ENCODE measurements around the gene TTC7B.

TTC7B gene

GRCh38 chr14:90538095-90538494 is 278.1 kb downstream of the TTC7B start:
- Histone ChIP-seq H3K27me3 (ENCODE audit: control insufficient read depth in 5 of 5, insufficient read depth in 4 of 5, low read length in 5 of 5) (no peaks in the 10 kb centered on the region), H3K27ac (ENCODE audit: low read depth, low read length) (no peak overlapping the region), H3K4me3 (ENCODE audit: low read depth in 1 of 5, low read length in 5 of 5) (no peak overlapping the region), H3K9me3 (ENCODE audit: control insufficient read depth in 5 of 5, low read length in 5 of 5) (no peaks in the 10 kb centered on the region), H3K9ac (ENCODE audit: low read length in 5 of 5) (no peak overlapping the region), H3K36me3 (ENCODE audit: control insufficient read depth in 5 of 5, insufficient read depth in 5 of 5, low read length in 5 of 5) (peaks cover 0 to 31% (median 20%) of the 10 kb centered on the region in 5 donors), H3K4me1 (ENCODE audit: control insufficient read depth in 5 of 5, insufficient read depth in 5 of 5, low read length in 5 of 5) (peaks cover 2 to 45% (median 27%) of the 10 kb centered on the region in 5 donors)

- Histone ChIP-seq H3K27ac (ENCODE audit: low read depth, low read length) (peak overlapping the region; percentile 68), H3K9ac (ENCODE audit: low read length in 5 of 5) (peak overlapping the region in 1 of 5 donors; percentile 40), H3K27me3 (ENCODE audit: control insufficient read depth in 5 of 5, insufficient read depth in 4 of 5, low read length in 5 of 5) (no peaks in the 10 kb centered on the region), H3K4me3 (ENCODE audit: low read depth in 1 of 5, low read length in 5 of 5) (peak overlapping the region in 1 of 5 donors; percentile 1), H3K9me3 (ENCODE audit: control insufficient read depth in 5 of 5, low read length in 5 of 5) (no peaks in the 10 kb centered on the region), H3K4me1 (ENCODE audit: control insufficient read depth in 5 of 5, insufficient read depth in 5 of 5, low read length in 5 of 5) (peaks cover 2 to 51% (median 29%) of the 10 kb centered on the region in 5 donors), H3K36me3 (ENCODE audit: control insufficient read depth in 5 of 5, insufficient read depth in 5 of 5, low read length in 5 of 5) (peaks cover 0 to 31% (median 20%) of the 10 kb centered on the region in 5 donors)
These were observed 279.6 kb downstream of the TTC7B start for GRCh38 chr14:90536511-90537191.

- peaks cover 2 to 51% (median 29%) of the 10 kb centered on the region in 5 donors for H3K4me1 ChIP-seq (ENCODE audit: control insufficient read depth in 5 of 5, insufficient read depth in 5 of 5, low read length in 5 of 5)
- peak overlapping the region in 1 of 5 donors; percentile 1 for H3K4me3 ChIP-seq (ENCODE audit: low read depth in 1 of 5, low read length in 5 of 5)
- peaks cover 0 to 27% (median 16%) of the 10 kb centered on the region in 5 donors for H3K36me3 ChIP-seq (ENCODE audit: control insufficient read depth in 5 of 5, insufficient read depth in 5 of 5, low read length in 5 of 5)
- no peaks in the 10 kb centered on the region for H3K9me3 ChIP-seq (ENCODE audit: control insufficient read depth in 5 of 5, low read length in 5 of 5)
- H3K27me3 ChIP-seq (ENCODE audit: control insufficient read depth in 5 of 5, insufficient read depth in 4 of 5, low read length in 5 of 5): no peaks in the 10 kb centered on the region
- H3K9ac ChIP-seq (ENCODE audit: low read length in 5 of 5): peak overlapping the region in 1 of 5 donors; percentile 40
- peak overlapping the region; percentile 68 for H3K27ac ChIP-seq (ENCODE audit: low read depth, low read length)
These were observed 280.1 kb downstream of the TTC7B start for GRCh38 chr14:90536092-90536491.

GRCh38 chr14:90535556-90536090 is 280.6 kb downstream of the TTC7B start:
- Histone ChIP-seq H3K27me3 (ENCODE audit: control insufficient read depth in 5 of 5, insufficient read depth in 4 of 5, low read length in 5 of 5) (no peaks in the 10 kb centered on the region), H3K36me3 (ENCODE audit: control insufficient read depth in 5 of 5, insufficient read depth in 5 of 5, low read length in 5 of 5) (peaks cover 0 to 22% (median 13%) of the 10 kb centered on the region in 5 donors), H3K9me3 (ENCODE audit: control insufficient read depth in 5 of 5, low read length in 5 of 5) (no peaks in the 10 kb centered on the region), H3K4me3 (ENCODE audit: low read depth in 1 of 5, low read length in 5 of 5) (peak overlapping the region in 1 of 5 donors; percentile 23), H3K9ac (ENCODE audit: low read length in 5 of 5) (peak overlapping the region in 1 of 5 donors; percentile 5), H3K27ac (ENCODE audit: low read depth, low read length) (peak overlapping the region; percentile 68), H3K4me1 (ENCODE audit: control insufficient read depth in 5 of 5, insufficient read depth in 5 of 5, low read length in 5 of 5) (peaks cover 2 to 51% (median 29%) of the 10 kb centered on the region in 5 donors)

- Histone ChIP-seq H3K9ac (ENCODE audit: low read length in 5 of 5) (no peak overlapping the region), H3K4me3 (ENCODE audit: low read depth in 1 of 5, low read length in 5 of 5) (peak overlapping the region in 1 of 5 donors; percentile 23), H3K9me3 (ENCODE audit: control insufficient read depth in 5 of 5, low read length in 5 of 5) (no peaks in the 10 kb centered on the region), H3K4me1 (ENCODE audit: control insufficient read depth in 5 of 5, insufficient read depth in 5 of 5, low read length in 5 of 5) (peaks cover 2 to 51% (median 29%) of the 10 kb centered on the region in 5 donors), H3K36me3 (ENCODE audit: control insufficient read depth in 5 of 5, insufficient read depth in 5 of 5, low read length in 5 of 5) (peaks cover 0 to 21% (median 11%) of the 10 kb centered on the region in 5 donors), H3K27me3 (ENCODE audit: control insufficient read depth in 5 of 5, insufficient read depth in 4 of 5, low read length in 5 of 5) (no peaks in the 10 kb centered on the region), H3K27ac (ENCODE audit: low read depth, low read length) (peak overlapping the region; percentile 68)
These were observed 281.2 kb downstream of the TTC7B start for GRCh38 chr14:90534838-90535555.

- Histone ChIP-seq H3K27ac (ENCODE audit: low read depth, low read length) (peak overlapping the region; percentile 68), H3K9me3 (ENCODE audit: control insufficient read depth in 5 of 5, low read length in 5 of 5) (no peaks in the 10 kb centered on the region), H3K27me3 (ENCODE audit: control insufficient read depth in 5 of 5, insufficient read depth in 4 of 5, low read length in 5 of 5) (no peaks in the 10 kb centered on the region), H3K36me3 (ENCODE audit: control insufficient read depth in 5 of 5, insufficient read depth in 5 of 5, low read length in 5 of 5) (peaks cover 0 to 14% (median 3%) of the 10 kb centered on the region in 5 donors), H3K4me3 (ENCODE audit: low read depth in 1 of 5, low read length in 5 of 5) (no peak overlapping the region), H3K9ac (ENCODE audit: low read length in 5 of 5) (no peak overlapping the region), H3K4me1 (ENCODE audit: control insufficient read depth in 5 of 5, insufficient read depth in 5 of 5, low read length in 5 of 5) (peaks cover 2 to 51% (median 29%) of the 10 kb centered on the region in 5 donors)
These were observed 282.0 kb downstream of the TTC7B start for GRCh38 chr14:90534091-90534837.

GRCh38 chr14:90533591-90534021 is 282.6 kb downstream of the TTC7B start:
- H3K27ac ChIP-seq (ENCODE audit: low read depth, low read length): peak overlapping the region; percentile 68
- peaks cover 2 to 51% (median 29%) of the 10 kb centered on the region in 5 donors for H3K4me1 ChIP-seq (ENCODE audit: control insufficient read depth in 5 of 5, insufficient read depth in 5 of 5, low read length in 5 of 5)
- H3K27me3 ChIP-seq (ENCODE audit: control insufficient read depth in 5 of 5, insufficient read depth in 4 of 5, low read length in 5 of 5): no peaks in the 10 kb centered on the region
- H3K9me3 ChIP-seq (ENCODE audit: control insufficient read depth in 5 of 5, low read length in 5 of 5): no peaks in the 10 kb centered on the region
- H3K36me3 ChIP-seq (ENCODE audit: control insufficient read depth in 5 of 5, insufficient read depth in 5 of 5, low read length in 5 of 5): peaks cover 0 to 9% (median 0%) of the 10 kb centered on the region in 5 donors
- H3K4me3 ChIP-seq (ENCODE audit: low read depth in 1 of 5, low read length in 5 of 5): peak overlapping the region in 1 of 5 donors; percentile 16
- peak overlapping the region in 1 of 5 donors; percentile 35 for H3K9ac ChIP-seq (ENCODE audit: low read length in 5 of 5)

GRCh38 chr14:90532826-90533525 is 283.3 kb downstream of the TTC7B start:
- H3K4me3 ChIP-seq (ENCODE audit: low read depth in 1 of 5, low read length in 5 of 5): no peak overlapping the region
- no peaks in the 10 kb centered on the region for H3K27me3 ChIP-seq (ENCODE audit: control insufficient read depth in 5 of 5, insufficient read depth in 4 of 5, low read length in 5 of 5)
- no peak overlapping the region for H3K9ac ChIP-seq (ENCODE audit: low read length in 5 of 5)
- H3K27ac ChIP-seq (ENCODE audit: low read depth, low read length): peak overlapping the region; percentile 23
- peaks cover 0 to 6% (median 0%) of the 10 kb centered on the region in 5 donors for H3K36me3 ChIP-seq (ENCODE audit: control insufficient read depth in 5 of 5, insufficient read depth in 5 of 5, low read length in 5 of 5)
- peaks cover 2 to 51% (median 29%) of the 10 kb centered on the region in 5 donors for H3K4me1 ChIP-seq (ENCODE audit: control insufficient read depth in 5 of 5, insufficient read depth in 5 of 5, low read length in 5 of 5)
- no peaks in the 10 kb centered on the region for H3K9me3 ChIP-seq (ENCODE audit: control insufficient read depth in 5 of 5, low read length in 5 of 5)

- H3K27me3 ChIP-seq (ENCODE audit: control insufficient read depth in 5 of 5, insufficient read depth in 4 of 5, low read length in 5 of 5): no peaks in the 10 kb centered on the region
- peaks cover 0 to under 1% (median 0%) of the 10 kb centered on the region in 5 donors for H3K36me3 ChIP-seq (ENCODE audit: control insufficient read depth in 5 of 5, insufficient read depth in 5 of 5, low read length in 5 of 5)
- H3K27ac ChIP-seq (ENCODE audit: low read depth, low read length): no peak overlapping the region
- no peak overlapping the region for H3K4me3 ChIP-seq (ENCODE audit: low read depth in 1 of 5, low read length in 5 of 5)
- peaks cover 2 to 40% (median 27%) of the 10 kb centered on the region in 5 donors for H3K4me1 ChIP-seq (ENCODE audit: control insufficient read depth in 5 of 5, insufficient read depth in 5 of 5, low read length in 5 of 5)
- H3K9me3 ChIP-seq (ENCODE audit: control insufficient read depth in 5 of 5, low read length in 5 of 5): peaks cover 0 to 3% (median 0%) of the 10 kb centered on the region in 5 donors
- H3K9ac ChIP-seq (ENCODE audit: low read length in 5 of 5): no peak overlapping the region
These were observed 284.7 kb downstream of the TTC7B start for GRCh38 chr14:90531497-90531896.
